Panc1 (cell line): ENCODE measurements around the gene RFX6. TPM values are rescaled to one million over a fixed set of nuclear protein-coding genes. Genes with fewer than 3 reads are reported as not detected.

ENCODE experiments used
- ATAC-seq: fragments of 200-7000 bp; cut with Tn5 transposase; 2 replicates; pipeline ENCODE4 v1.9.1; 2020; ENCODE audit warnings: mild to moderate bottlenecking, moderate library complexity
- BruUV-seq: library from RNA; stranded (reverse); fragments of 400-500 nt; replicated peaks from 2 replicates; lab custom pipeline; 2021; lab: Mats Ljungman, UMichigan
- CTCF ChIA-PET: fragments of 300-600 bp; sonication (Branson Sonifier 250); formaldehyde crosslinking; loops from one replicate; lab custom pipeline; 2022; ENCODE audit warnings: antibody characterized with exemption; lab: Charles Lee
- POLR2A ChIA-PET: fragments of 300-600 bp; sonication (Branson Sonifier 250); formaldehyde crosslinking; loops from one replicate; lab custom pipeline; 2022; ENCODE audit warnings: antibody characterized with exemption; lab: Charles Lee
- DNase-seq: peaks from one replicate; pipeline ENCODE4 v3.0.0-alpha.2; 2010; ENCODE audit warnings: low read depth, low spot score
- H3K27ac ChIP-seq: 2 replicates; pipeline ENCODE4 v1.5.1; 2011; ENCODE audit warnings: mild to moderate bottlenecking, low read length, inconsistent platforms
- H3K27me3 ChIP-seq: fragments of 200-500 bp; sonication (Bioruptor generic); 2 replicates; pipeline ENCODE4 v1.6.0; 2014; ENCODE audit warnings: low read length, inconsistent platforms; ENCODE audit not compliant: control insufficient read depth, insufficient read depth
- H3K36me3 ChIP-seq: fragments of 200-500 bp; sonication (Bioruptor generic); 2 replicates; pipeline ENCODE4 v1.5.1; 2014; ENCODE audit warnings: inconsistent platforms, mild to moderate bottlenecking, low read length, moderate library complexity; ENCODE audit not compliant: control insufficient read depth, insufficient read depth
- H3K4me1 ChIP-seq: 2 replicates; pipeline ENCODE4 v1.5.1; 2011; ENCODE audit warnings: inconsistent platforms, mild to moderate bottlenecking, low read length, moderate library complexity; ENCODE audit not compliant: control insufficient read depth, insufficient read depth
- H3K4me3 ChIP-seq, 2 experiments: 2 replicates each; pipeline ENCODE4 v1.5.1; 2011 to 2012; ENCODE audit warnings: low read depth in 2 of 2, low read length in 2 of 2, mild to moderate bottlenecking in 2 of 2, inconsistent platforms in 1 of 2, moderate library complexity in 1 of 2
- H3K9me3 ChIP-seq: fragments of 200-500 bp; sonication (Bioruptor generic); 2 replicates; pipeline ENCODE4 v1.5.1; 2014; ENCODE audit warnings: low read depth, mild to moderate bottlenecking, inconsistent platforms, low read length, moderate library complexity; ENCODE audit not compliant: control insufficient read depth, insufficient read depth
- POLR2AphosphoS5 ChIP-seq: IDR thresholded peaks from 2 replicates; pipeline ENCODE4 v1.6.1; 2012; ENCODE audit warnings: mild to moderate bottlenecking, low read depth, low read length, moderate library complexity
- REST ChIP-seq, 2 experiments: IDR thresholded peaks; 2 replicates each; pipeline ENCODE4 v1.6.1; 2011 to 2012; ENCODE audit warnings: low read depth in 2 of 2, control low read depth in 1 of 2, low read length in 1 of 2, mild to moderate bottlenecking in 1 of 2, moderate library complexity in 1 of 2; ENCODE audit not compliant: insufficient read depth in 1 of 2
- SIN3A ChIP-seq: IDR thresholded peaks from 2 replicates; pipeline ENCODE4 v1.6.1; 2012; ENCODE audit warnings: low read depth, mild to moderate bottlenecking, low read length, moderate library complexity, borderline replicate concordance; ENCODE audit not compliant: insufficient read depth
- TCF7L2 ChIP-seq: IDR thresholded peaks from 2 replicates; pipeline ENCODE4 v1.6.1; 2011; ENCODE audit warnings: mild to moderate bottlenecking, low read depth, low read length, inconsistent platforms
- in situ Hi-C: cut with HindIII; loops from 2 replicates; pipeline ENCODE4 v1.10.0; 2016; ENCODE audit warnings: low sequenced_read_pairs, low pct_unique_long_range_greater_than_20kb
- intact Hi-C: fragments of 100-400 bp; cut with micrococcal nuclease; formaldehyde crosslinking; loops from one replicate; pipeline ENCODE4 v1.10.0; 2022; ENCODE audit not compliant: unreplicated experiment
- total RNA-seq: library from RNA; stranded (reverse); gene quantifications from one replicate; pipeline ENCODE4 v1.2.1, GENCODE V29; 2021; ENCODE audit not compliant: unreplicated experiment
- TF ChIP-seq, protein P1 (sequence below): fragments of 450-650 bp; IDR thresholded peaks from 2 replicates; pipeline ENCODE4 v1.5.1; 2017; ENCODE audit warnings: mild to moderate bottlenecking

Gene RFX6
- total RNA-seq, 1 experiment from 2014 or later, result not detected

- H3K4me3 ChIP-seq, result no peak overlapping the region
- H3K27ac ChIP-seq, result no peak overlapping the region
- intact Hi-C loops, result loop anchor here (1.0 kb wide), 1 partner anchor 88 kb away; no protein-coding TSS in a partner anchor
- no peaks in the 10 kb centered on the region for H3K36me3 ChIP-seq
- TF ChIP-seq REST (IDR thresholded peaks at IDR 0.05; ENCODE audit: insufficient read depth in 1 of 2, low read depth in 2 of 2, low read length in 1 of 2) (no peak), TCF7L2 (no peak), SIN3A (no peak), POLR2AphosphoS5 (no peak)
- TF ChIP-seq, protein P1, sequence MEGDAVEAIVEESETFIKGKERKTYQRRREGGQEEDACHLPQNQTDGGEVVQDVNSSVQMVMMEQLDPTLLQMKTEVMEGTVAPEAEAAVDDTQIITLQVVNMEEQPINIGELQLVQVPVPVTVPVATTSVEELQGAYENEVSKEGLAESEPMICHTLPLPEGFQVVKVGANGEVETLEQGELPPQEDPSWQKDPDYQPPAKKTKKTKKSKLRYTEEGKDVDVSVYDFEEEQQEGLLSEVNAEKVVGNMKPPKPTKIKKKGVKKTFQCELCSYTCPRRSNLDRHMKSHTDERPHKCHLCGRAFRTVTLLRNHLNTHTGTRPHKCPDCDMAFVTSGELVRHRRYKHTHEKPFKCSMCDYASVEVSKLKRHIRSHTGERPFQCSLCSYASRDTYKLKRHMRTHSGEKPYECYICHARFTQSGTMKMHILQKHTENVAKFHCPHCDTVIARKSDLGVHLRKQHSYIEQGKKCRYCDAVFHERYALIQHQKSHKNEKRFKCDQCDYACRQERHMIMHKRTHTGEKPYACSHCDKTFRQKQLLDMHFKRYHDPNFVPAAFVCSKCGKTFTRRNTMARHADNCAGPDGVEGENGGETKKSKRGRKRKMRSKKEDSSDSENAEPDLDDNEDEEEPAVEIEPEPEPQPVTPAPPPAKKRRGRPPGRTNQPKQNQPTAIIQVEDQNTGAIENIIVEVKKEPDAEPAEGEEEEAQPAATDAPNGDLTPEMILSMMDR, result peak; percentile 48; the same call in 1 of the 2 replicates
- peaks cover 36% of the 10 kb centered on the region for H3K27me3 ChIP-seq
- in situ Hi-C loops, result no loop called here
- DNase-seq, result no peak
- BruUV-seq, result no TSS peak
- ChIA-PET POLR2A (no interaction called here), CTCF (interaction anchor here (1.0 kb wide), 1 partner anchor 88 kb away, joined by 8 read pairs; no protein-coding TSS in a partner anchor)
- no peaks in the 10 kb centered on the region for H3K9me3 ChIP-seq
- no peak for ATAC-seq
- H3K4me1 ChIP-seq, result peaks cover 12% of the 10 kb centered on the region
Measured at GRCh38 chr6:116881236-116881635, 4.2 kb downstream of the RFX6 start.

DNA sequence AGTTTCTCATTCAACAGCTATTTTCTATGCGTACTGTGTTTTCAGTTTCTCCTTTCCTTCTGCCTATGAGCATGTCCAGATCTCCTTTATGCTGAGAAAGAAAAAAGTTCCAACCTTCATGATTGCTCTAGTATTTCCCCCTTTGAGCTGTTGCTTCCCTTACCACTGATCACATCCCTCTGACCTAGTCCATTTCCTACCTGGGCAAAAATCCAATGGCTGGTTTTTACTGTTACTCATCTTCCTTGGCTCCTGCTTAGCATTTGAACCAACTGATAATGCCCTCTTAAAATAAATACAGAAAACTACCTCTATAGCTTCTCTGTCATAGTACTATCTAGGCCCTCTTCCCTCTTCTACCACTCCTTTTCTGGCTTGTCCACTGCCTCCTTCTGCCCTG lies 6.0 kb downstream of the RFX6 start:
- ATAC-seq, result no peak
- TF ChIP-seq, protein P1, result no peak
- TF ChIP-seq POLR2AphosphoS5 (no peak), SIN3A (no peak), TCF7L2 (no peak), REST (IDR thresholded peaks at IDR 0.05; ENCODE audit: insufficient read depth in 1 of 2, low read depth in 2 of 2, low read length in 1 of 2) (no peak)
- Histone ChIP-seq H3K27ac (no peak overlapping the region), H3K27me3 (peaks cover 22% of the 10 kb centered on the region), H3K36me3 (no peaks in the 10 kb centered on the region), H3K4me1 (no peaks in the 10 kb centered on the region), H3K4me3 (no peak overlapping the region), H3K9me3 (no peaks in the 10 kb centered on the region)
- in situ Hi-C loops (no loop called here), intact Hi-C loops (no loop called here)
- DNase-seq, result no peak
- BruUV-seq, result no TSS peak
- CTCF ChIA-PET, result no interaction called here
- POLR2A ChIA-PET, result no interaction called here
